BLaER1 treated with 17β-estradiol and CSF1 and Interleukin-3, amounts not matched to agents 10 nM and 100 nM (cell line): Measurements from ENCODE around the gene CADPS2.

ENCODE experiments used
- H3K27ac ChIP-seq, 11 experiments: shearing (Covaris generic); formaldehyde crosslinking; 2 replicates each; pipeline ENCODE4 v1.8.1; 2022
- H3K27me3 ChIP-seq, 11 experiments: shearing (Covaris generic); formaldehyde crosslinking; 2 replicates each; pipeline ENCODE4 v1.8.1; 2022
- H3K36me3 ChIP-seq, 11 experiments: shearing (Covaris generic); formaldehyde crosslinking; 2 replicates each; pipeline ENCODE4 v1.8.1; 2022
- H3K4me1 ChIP-seq, 10 experiments: shearing (Covaris generic); formaldehyde crosslinking; 2 replicates each; pipeline ENCODE4 v1.8.1; 2022
- H3K4me2 ChIP-seq, 11 experiments: shearing (Covaris generic); formaldehyde crosslinking; 2 replicates each; pipeline ENCODE4 v1.8.1; 2022
- H3K4me3 ChIP-seq, 10 experiments: shearing (Covaris generic); formaldehyde crosslinking; 2 replicates each; pipeline ENCODE4 v1.8.1; 2022
- H3K9ac ChIP-seq, 11 experiments: shearing (Covaris generic); formaldehyde crosslinking; 2 replicates each; pipeline ENCODE4 v1.8.1; 2022
- H3K9me3 ChIP-seq, 11 experiments: shearing (Covaris generic); formaldehyde crosslinking; replicated peaks in 1 of 11; 2 replicates each; pipeline ENCODE4 v1.8.1; 2022
- H4K20me1 ChIP-seq, 11 experiments: shearing (Covaris generic); formaldehyde crosslinking; 2 replicates each; pipeline ENCODE4 v1.8.1; 2022
- Cebpa-rat ChIP-seq, 11 experiments: shearing (Covaris generic); IDR thresholded peaks; 2 replicates each; pipeline ENCODE4 v1.8.1; 2022

Gene CADPS2

GRCh38 chr7:122803323-122803722 lies 82.9 kb downstream of the CADPS2 start:
- no peak overlapping the region for H3K9ac ChIP-seq
- H3K4me3 ChIP-seq, result no peak overlapping the region
- H3K4me1 ChIP-seq, result peaks cover 0 to 7% (median 0%) of the 10 kb centered on the region in 10 experiments; a peak in 1 of 20 replicates
- H3K36me3 ChIP-seq, result no peaks in the 10 kb centered on the region
- H3K27me3 ChIP-seq, result no peaks in the 10 kb centered on the region
- H3K4me2 ChIP-seq, result no peak overlapping the region
- no peaks in the 10 kb centered on the region for H3K9me3 ChIP-seq
- TF ChIP-seq Cebpa-rat (IDR thresholded peaks at IDR 0.05), result no peak
- no peak overlapping the region for H3K27ac ChIP-seq
- no peaks in the 10 kb centered on the region for H4K20me1 ChIP-seq

DNA sequence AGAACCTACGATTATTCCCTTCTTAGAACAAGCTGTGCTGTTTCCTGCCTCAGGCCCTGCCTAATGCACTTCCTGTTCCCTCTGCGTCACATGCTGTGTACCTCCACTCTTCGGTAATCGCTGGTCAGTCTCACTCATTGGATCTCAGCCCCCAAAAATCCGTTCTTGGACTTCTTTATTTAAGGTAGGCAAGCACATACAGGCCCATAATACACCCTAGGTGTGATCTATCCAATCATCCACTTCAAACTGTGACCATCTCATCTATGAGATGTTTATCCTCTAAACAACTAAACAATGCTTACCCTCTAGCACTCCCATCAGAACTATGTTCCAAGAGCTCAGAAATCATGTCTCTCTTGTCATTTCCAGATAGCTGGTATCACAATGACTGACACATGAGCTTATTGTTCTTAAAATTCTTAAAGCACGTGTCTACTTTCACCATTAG lies 83.9 kb downstream of the CADPS2 start:
- TF ChIP-seq Cebpa-rat (IDR thresholded peaks at IDR 0.05), result no peak
- Histone ChIP-seq H4K20me1 (no peaks in the 10 kb centered on the region), H3K4me1 (peaks cover 0 to 7% (median 0%) of the 10 kb centered on the region in 10 experiments; a peak in 1 of 20 replicates), H3K9me3 (no peaks in the 10 kb centered on the region), H3K4me2 (peak overlapping the region in 1 of 11 experiments; percentile 42; a peak in 2 of 22 replicates), H3K9ac (no peak overlapping the region), H3K27ac (no peak overlapping the region), H3K27me3 (no peaks in the 10 kb centered on the region), H3K4me3 (no peak overlapping the region), H3K36me3 (no peaks in the 10 kb centered on the region)

- Histone ChIP-seq H3K4me1 (no peaks in the 10 kb centered on the region), H4K20me1 (no peaks in the 10 kb centered on the region), H3K27me3 (no peaks in the 10 kb centered on the region), H3K9ac (no peak overlapping the region), H3K9me3 (no peaks in the 10 kb centered on the region), H3K4me3 (no peak overlapping the region), H3K27ac (no peak overlapping the region), H3K4me2 (no peak overlapping the region), H3K36me3 (no peaks in the 10 kb centered on the region)
- no peak for TF ChIP-seq Cebpa-rat (IDR thresholded peaks at IDR 0.05)
These were observed 94.2 kb downstream of the CADPS2 start for GRCh38 chr7:122791959-122792545.

DNA sequence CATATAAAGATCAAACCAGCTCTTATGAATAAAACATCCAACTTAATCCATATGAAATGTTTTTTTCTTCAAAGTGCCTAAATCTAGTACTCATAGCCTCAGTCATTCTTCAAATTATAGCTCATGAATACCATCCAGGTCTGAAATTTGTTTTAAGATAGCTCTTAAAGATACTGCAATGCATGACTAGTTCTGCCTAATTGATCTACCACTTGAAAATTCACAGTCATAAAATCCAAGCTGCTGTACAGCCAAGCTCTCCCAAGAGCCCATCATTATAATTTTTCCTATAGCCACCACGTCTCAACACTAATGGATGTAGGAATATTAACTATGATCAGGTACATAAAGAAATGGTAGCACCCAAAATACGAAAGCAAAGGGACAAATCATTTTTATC lies 95.7 kb downstream of the CADPS2 start:
- H4K20me1 ChIP-seq, result no peaks in the 10 kb centered on the region
- no peak overlapping the region; a peak in 1 of 22 replicates for H3K4me2 ChIP-seq
- H3K36me3 ChIP-seq, result no peaks in the 10 kb centered on the region
- no peaks in the 10 kb centered on the region for H3K4me1 ChIP-seq
- no peak overlapping the region for H3K9ac ChIP-seq
- H3K27ac ChIP-seq, result no peak overlapping the region
- no peak overlapping the region for H3K4me3 ChIP-seq
- H3K27me3 ChIP-seq, result no peaks in the 10 kb centered on the region
- H3K9me3 ChIP-seq, result no peaks in the 10 kb centered on the region
- TF ChIP-seq Cebpa-rat (IDR thresholded peaks at IDR 0.05), result no peak

DNA sequence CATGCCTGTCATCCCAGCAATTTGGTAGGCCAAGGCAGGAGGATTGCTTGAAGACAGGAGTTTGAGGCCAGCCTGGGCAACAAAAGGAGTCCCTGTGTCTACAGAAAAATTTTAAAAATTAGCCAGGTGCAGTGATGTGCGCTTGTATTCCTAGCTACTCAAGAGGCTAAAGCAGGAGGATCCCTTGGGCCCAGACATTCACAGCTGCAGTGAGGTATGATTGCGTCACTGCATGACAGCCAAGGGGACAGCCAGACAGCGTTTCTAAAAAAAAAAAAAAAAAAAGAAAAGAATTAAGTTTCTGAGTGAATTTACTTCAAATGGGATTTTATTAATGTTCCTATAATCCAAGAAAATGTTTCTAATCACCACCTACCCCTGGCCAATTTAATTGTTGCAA lies 96.1 kb downstream of the CADPS2 start:
- Histone ChIP-seq H3K4me1 (no peaks in the 10 kb centered on the region), H3K27ac (no peak overlapping the region), H3K27me3 (no peaks in the 10 kb centered on the region), H3K9me3 (no peaks in the 10 kb centered on the region), H3K36me3 (no peaks in the 10 kb centered on the region), H3K9ac (no peak overlapping the region), H3K4me2 (no peak overlapping the region; a peak in 2 of 22 replicates), H4K20me1 (no peaks in the 10 kb centered on the region), H3K4me3 (no peak overlapping the region)
- TF ChIP-seq Cebpa-rat (IDR thresholded peaks at IDR 0.05), result peak in 4 of 11 experiments; percentile 28 to 69 (median 52); a peak in 6 of 22 replicates

GRCh38 chr7:122789156-122789555 lies 97.1 kb downstream of the CADPS2 start:
- H4K20me1 ChIP-seq, result no peaks in the 10 kb centered on the region
- no peaks in the 10 kb centered on the region for H3K36me3 ChIP-seq
- no peaks in the 10 kb centered on the region for H3K27me3 ChIP-seq
- H3K4me2 ChIP-seq, result no peak overlapping the region
- H3K4me1 ChIP-seq, result no peaks in the 10 kb centered on the region
- no peak overlapping the region for H3K27ac ChIP-seq
- H3K9ac ChIP-seq, result no peak overlapping the region
- no peaks in the 10 kb centered on the region for H3K9me3 ChIP-seq
- no peak overlapping the region for H3K4me3 ChIP-seq
- TF ChIP-seq Cebpa-rat (IDR thresholded peaks at IDR 0.05), result no peak

GRCh38 chr7:122770686-122771335 lies 115.4 kb downstream of the CADPS2 start:
- no peak overlapping the region for H3K4me2 ChIP-seq
- H3K9ac ChIP-seq, result no peak overlapping the region
- no peak for TF ChIP-seq Cebpa-rat (IDR thresholded peaks at IDR 0.05)
- H3K4me1 ChIP-seq, result no peaks in the 10 kb centered on the region
- H3K27ac ChIP-seq, result no peak overlapping the region
- no peak overlapping the region for H3K4me3 ChIP-seq
- no peaks in the 10 kb centered on the region for H3K27me3 ChIP-seq
- no peaks in the 10 kb centered on the region for H3K36me3 ChIP-seq
- no peaks in the 10 kb centered on the region for H4K20me1 ChIP-seq
- H3K9me3 ChIP-seq, result peaks cover 0 to under 1% (median 0%) of the 10 kb centered on the region in 11 experiments; a peak in 1 of 22 replicates

- H3K9me3 ChIP-seq, result no peaks in the 10 kb centered on the region
These were observed 117.4 kb downstream of the CADPS2 start for GRCh38 chr7:122768827-122769226.

GRCh38 chr7:122767339-122767738 lies 118.9 kb downstream of the CADPS2 start:
- Histone ChIP-seq H3K27me3 (no peaks in the 10 kb centered on the region), H4K20me1 (no peaks in the 10 kb centered on the region), H3K4me3 (no peak overlapping the region), H3K9me3 (no peaks in the 10 kb centered on the region), H3K9ac (no peak overlapping the region), H3K4me1 (no peaks in the 10 kb centered on the region), H3K36me3 (no peaks in the 10 kb centered on the region), H3K27ac (no peak overlapping the region), H3K4me2 (no peak overlapping the region)
- TF ChIP-seq Cebpa-rat (IDR thresholded peaks at IDR 0.05), result no peak

More at GRCh38 chr7:122768827-122769226, 117.4 kb downstream of the CADPS2 start:
- Histone ChIP-seq H4K20me1 (no peaks in the 10 kb centered on the region), H3K4me3 (no peak overlapping the region), H3K4me2 (no peak overlapping the region), H3K9ac (no peak overlapping the region), H3K36me3 (no peaks in the 10 kb centered on the region), H3K4me1 (no peaks in the 10 kb centered on the region), H3K27ac (no peak overlapping the region), H3K27me3 (no peaks in the 10 kb centered on the region)
- no peak for TF ChIP-seq Cebpa-rat (IDR thresholded peaks at IDR 0.05)

DNA sequence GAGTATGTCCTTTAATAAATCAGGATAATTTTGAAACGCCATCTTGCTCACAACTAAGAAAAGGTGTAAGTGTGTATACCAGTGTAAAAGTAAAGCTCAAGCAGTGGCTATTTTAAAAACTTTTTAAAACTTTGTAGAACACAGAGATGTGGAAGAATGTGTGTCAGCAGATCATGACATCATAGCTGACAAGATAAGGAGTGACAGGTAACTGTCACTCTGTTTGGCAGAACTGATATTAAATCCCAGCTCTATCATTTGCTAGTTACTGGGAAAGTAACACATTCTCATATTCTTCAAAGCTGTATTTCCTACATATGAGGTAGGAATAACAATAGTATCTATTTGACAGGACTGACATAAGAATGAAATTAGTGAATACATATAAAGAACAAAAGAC lies 119.7 kb downstream of the CADPS2 start:
- H3K9ac ChIP-seq, result no peak overlapping the region
- H3K4me1 ChIP-seq, result no peaks in the 10 kb centered on the region
- H4K20me1 ChIP-seq, result no peaks in the 10 kb centered on the region
- no peak overlapping the region for H3K4me2 ChIP-seq
- H3K9me3 ChIP-seq, result no peaks in the 10 kb centered on the region
- no peak overlapping the region for H3K27ac ChIP-seq
- no peak overlapping the region for H3K4me3 ChIP-seq
- H3K36me3 ChIP-seq, result no peaks in the 10 kb centered on the region
- TF ChIP-seq Cebpa-rat (IDR thresholded peaks at IDR 0.05), result no peak
- no peaks in the 10 kb centered on the region for H3K27me3 ChIP-seq
